ENCODE measurements around the gene VPS4B.

Gene VPS4B

GRCh38 chr18:63374540-63374939 is 47.7 kb downstream of the VPS4B start:
- TF ChIP-seq CTCF (conservative IDR thresholded peaks at IDR 0.05; ENCODE audit: low read depth) = no peak
- CTCF ChIA-PET = no interaction called here
- H3K27ac ChIP-seq = no peak overlapping the region
- DNase-seq (ENCODE audit: low spot score) = no peak
- POLR2A ChIA-PET (ENCODE audit: low non-redundant PET) = no interaction called here

GRCh38 chr18:63373161-63373560 is 49.1 kb downstream of the VPS4B start:
- POLR2A ChIA-PET (ENCODE audit: low non-redundant PET) = no interaction called here
- CTCF ChIA-PET = interaction anchor here (0.7 kb wide), 1 partner anchor 23 kb away, joined by 4 read pairs; no protein-coding TSS in a partner anchor

GRCh38 chr18:63368611-63369010 is 53.7 kb downstream of the VPS4B start:
- POLR2A ChIA-PET (ENCODE audit: low non-redundant PET) = no interaction called here
- CTCF ChIA-PET = no interaction called here
- no peak overlapping the region for H3K27ac ChIP-seq
- DNase-seq (ENCODE audit: low spot score) = no peak
- TF ChIP-seq CTCF (conservative IDR thresholded peaks at IDR 0.05; ENCODE audit: low read depth) = no peak

More at GRCh38 chr18:63373161-63373560, 49.1 kb downstream of the VPS4B start:
- H3K27ac ChIP-seq = no peak overlapping the region
- no peak for TF ChIP-seq CTCF (conservative IDR thresholded peaks at IDR 0.05; ENCODE audit: low read depth)
- DNase-seq (ENCODE audit: low spot score) = no peak

- POLR2A ChIA-PET (ENCODE audit: low non-redundant PET) = no interaction called here
- CTCF ChIA-PET = interaction anchor here (0.6 kb wide), 1 partner anchor 48 kb away, joined by 3 read pairs; the partner anchor contains the start of gene BCL2
- H3K27ac ChIP-seq = peak within 1 kb of the TSS; percentile 97
- DNase-seq (ENCODE audit: low spot score) = peak; percentile 92
- TF ChIP-seq CTCF (conservative IDR thresholded peaks at IDR 0.05; ENCODE audit: low read depth) = no peak
Measured at GRCh38 chr18:63367053-63367953, 55.0 kb downstream of the VPS4B start, which contains the start of gene KDSR. TSS of gene KDSR (minus strand) at chr18:63367206. CDS start at chr18:63367118, 88 bp downstream.

- POLR2A ChIA-PET (ENCODE audit: low non-redundant PET) = interaction anchor here (0.6 to 0.8 kb wide), 2 partner anchors 78 to 99 kb away, joined by 3 read pairs; no protein-coding TSS in a partner anchor
- no peak for TF ChIP-seq CTCF (conservative IDR thresholded peaks at IDR 0.05; ENCODE audit: low read depth)
- peak overlapping the region; percentile 97 for H3K27ac ChIP-seq
- CTCF ChIA-PET = no interaction called here
- DNase-seq (ENCODE audit: low spot score) = peak; percentile 84
Measured at GRCh38 chr18:63366213-63367052, 55.8 kb downstream of the VPS4B start.

GRCh38 chr18:63365876-63366212 is 56.4 kb downstream of the VPS4B start:
- no peak for DNase-seq (ENCODE audit: low spot score)
- peak overlapping the region; percentile 97 for H3K27ac ChIP-seq
- POLR2A ChIA-PET (ENCODE audit: low non-redundant PET) = interaction anchor here (0.6 to 0.8 kb wide), 2 partner anchors 79 to 99 kb away, joined by 3 read pairs; no protein-coding TSS in a partner anchor
- TF ChIP-seq CTCF (conservative IDR thresholded peaks at IDR 0.05; ENCODE audit: low read depth) = no peak
- CTCF ChIA-PET = no interaction called here
